Measurements from ENCODE around the gene ZNF212.
"Not testable (repeated sequence)": the region's sequence is repeated elsewhere in the genome, so short reads cannot be mapped to it uniquely, and the experiment has no call there.

The ZNF212 gene

DNA sequence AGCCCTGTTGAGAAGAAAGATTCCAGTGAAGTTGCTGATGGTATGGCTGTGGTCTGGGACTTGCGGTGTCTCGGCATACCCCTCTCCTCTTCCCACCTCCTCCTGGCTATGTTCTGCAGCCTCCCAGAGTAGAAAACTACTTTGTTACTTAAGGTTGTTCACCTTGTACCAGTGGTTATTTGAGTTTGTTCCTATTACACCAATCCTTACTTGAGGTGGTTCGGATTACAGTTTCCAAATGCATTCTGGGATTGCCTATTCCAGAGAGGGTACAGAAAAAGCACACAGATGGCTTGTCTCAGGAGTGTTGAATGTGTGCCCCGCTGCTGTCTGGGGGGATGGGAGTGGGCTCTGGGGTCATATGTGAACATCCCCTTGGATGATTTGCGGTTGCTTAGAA, 15.7 kb downstream of the ZNF212 start:
- no peak for DNase-seq

- DNase-seq, result no peak
Observed at GRCh38 chr7:149256568-149256967, 17.1 kb downstream of the ZNF212 start.

DNA sequence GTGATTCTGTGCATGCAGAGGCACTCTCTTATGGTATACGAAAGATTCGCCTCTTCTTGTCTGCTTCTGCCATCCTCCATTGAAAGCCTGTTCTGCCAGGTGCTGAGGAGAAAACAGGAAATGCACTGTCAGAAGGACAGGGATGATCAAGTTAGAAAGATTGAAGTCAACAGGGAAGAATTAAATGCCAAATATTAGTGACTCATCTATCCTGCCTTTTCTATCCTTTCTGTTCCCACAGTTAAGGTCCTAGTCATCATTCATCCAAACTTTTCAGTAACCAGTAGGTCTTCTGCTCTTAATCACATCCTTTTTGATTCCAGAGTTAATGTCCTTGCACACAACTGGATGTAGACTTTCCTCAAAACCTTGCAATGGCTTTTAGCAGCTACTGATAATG, 17.7 kb downstream of the ZNF212 start:
- no peak for DNase-seq

- DNase-seq, result peak; percentile 31
Observed at GRCh38 chr7:149261316-149261828, 21.9 kb downstream of the ZNF212 start.

GRCh38 chr7:149261829-149262617, 22.6 kb downstream of the ZNF212 start, which contains the start of gene ZNF783:
ZNF783 (plus strand) TSS chr7:149262196; CDS start chr7:149262334, 138 bp downstream.
- peak; percentile 87 for DNase-seq

GRCh38 chr7:149266451-149266850, 27.0 kb downstream of the ZNF212 start:
- DNase-seq, result no peak

DNA sequence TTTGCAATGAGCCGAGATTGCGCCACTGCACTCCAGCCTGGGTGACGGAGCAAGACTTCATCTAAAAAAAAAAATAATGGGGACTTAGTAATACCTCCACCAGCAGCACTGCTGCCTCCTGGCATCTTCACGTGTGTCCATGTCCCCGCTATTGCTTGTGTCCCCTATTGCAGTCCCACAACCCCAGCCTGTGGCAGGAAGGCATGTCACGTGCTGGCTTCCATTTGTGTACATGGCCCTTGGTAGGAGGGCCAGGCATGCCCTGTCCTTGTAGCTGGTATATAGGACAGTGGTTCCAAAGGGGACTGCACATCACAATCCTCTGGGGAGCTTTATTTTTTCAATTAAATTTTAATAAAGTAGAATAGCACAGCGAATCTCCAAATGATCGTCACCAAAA, 28.3 kb downstream of the ZNF212 start:
- no peak for DNase-seq

DNA sequence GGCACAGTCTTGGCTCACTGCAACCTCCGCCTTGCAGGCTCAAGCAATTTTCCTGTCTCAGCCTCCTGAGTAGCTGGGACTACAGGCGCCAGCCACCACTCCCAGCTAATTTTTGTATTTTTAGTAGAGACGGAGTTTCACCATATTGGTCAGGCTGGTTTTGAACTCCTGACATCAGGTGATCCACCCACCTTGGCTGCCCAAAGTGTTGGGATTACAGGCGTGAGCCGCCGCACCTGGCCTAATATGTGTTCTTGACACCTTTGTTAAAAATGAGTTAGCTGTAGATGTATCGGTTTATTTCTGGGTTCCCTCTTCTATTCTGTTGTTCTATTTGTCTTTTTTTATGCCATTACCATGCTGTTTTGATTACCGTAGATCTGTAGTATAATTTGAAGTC, 35.0 kb downstream of the ZNF212 start:
- DNase-seq, result not testable (repeated sequence)

DNA sequence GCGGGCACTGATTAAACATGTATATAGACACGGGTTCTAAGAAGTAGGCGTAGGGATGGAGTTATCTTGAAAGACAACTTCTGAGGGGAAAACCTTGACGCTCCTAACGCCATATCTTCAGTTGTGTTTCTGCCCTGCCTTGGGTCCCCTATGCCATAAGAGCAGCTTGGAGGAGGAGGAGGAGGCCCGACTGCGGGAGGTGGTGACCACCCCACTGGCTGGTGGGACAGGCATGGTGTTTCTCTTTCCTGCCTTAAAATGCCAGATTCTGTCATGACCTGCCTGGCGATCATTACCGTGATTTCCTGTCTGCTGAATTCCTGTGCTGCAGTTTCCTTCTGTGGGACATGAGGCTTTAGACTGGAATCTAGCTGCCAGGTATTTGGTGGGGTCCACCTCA, 38.4 kb downstream of the ZNF212 start:
- DNase-seq, result no peak

GRCh38 chr7:149278396-149278795, 38.9 kb downstream of the ZNF212 start:
- no peak for DNase-seq

DNA sequence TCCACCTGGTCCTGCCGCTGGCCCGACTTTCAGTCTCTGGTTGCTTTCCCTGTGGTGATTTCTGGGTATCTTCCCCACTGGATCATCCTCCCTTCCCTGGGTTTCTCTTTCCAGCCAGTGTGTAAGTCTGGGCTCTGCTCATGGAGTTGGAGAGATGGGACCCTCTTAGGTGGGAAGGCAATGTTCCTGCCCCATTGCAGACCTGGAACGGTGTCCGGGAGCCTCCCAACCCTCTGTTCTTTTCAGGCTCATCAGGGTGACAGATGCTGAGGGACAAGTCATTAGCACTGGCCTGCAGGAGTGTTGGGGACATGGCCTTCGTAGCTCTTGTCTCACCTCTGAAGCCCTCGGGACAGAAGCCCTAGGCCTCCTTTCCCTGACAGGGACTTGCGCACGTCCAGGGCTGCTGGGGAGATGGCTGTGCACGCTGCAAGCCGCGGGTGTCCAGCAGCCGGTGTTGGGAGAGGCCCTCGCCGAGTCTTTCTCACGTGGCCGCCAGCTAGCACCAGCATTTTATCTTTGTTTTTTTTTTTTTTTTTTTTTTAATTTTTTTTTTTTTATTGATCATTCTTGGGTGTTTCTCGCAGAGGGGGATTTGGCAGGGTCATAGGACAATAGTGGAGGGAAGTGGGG, 39.8 kb downstream of the ZNF212 start:
- no peak for DNase-seq

GRCh38 chr7:149280151-149280550, 40.7 kb downstream of the ZNF212 start:
- DNase-seq, result no peak

DNA sequence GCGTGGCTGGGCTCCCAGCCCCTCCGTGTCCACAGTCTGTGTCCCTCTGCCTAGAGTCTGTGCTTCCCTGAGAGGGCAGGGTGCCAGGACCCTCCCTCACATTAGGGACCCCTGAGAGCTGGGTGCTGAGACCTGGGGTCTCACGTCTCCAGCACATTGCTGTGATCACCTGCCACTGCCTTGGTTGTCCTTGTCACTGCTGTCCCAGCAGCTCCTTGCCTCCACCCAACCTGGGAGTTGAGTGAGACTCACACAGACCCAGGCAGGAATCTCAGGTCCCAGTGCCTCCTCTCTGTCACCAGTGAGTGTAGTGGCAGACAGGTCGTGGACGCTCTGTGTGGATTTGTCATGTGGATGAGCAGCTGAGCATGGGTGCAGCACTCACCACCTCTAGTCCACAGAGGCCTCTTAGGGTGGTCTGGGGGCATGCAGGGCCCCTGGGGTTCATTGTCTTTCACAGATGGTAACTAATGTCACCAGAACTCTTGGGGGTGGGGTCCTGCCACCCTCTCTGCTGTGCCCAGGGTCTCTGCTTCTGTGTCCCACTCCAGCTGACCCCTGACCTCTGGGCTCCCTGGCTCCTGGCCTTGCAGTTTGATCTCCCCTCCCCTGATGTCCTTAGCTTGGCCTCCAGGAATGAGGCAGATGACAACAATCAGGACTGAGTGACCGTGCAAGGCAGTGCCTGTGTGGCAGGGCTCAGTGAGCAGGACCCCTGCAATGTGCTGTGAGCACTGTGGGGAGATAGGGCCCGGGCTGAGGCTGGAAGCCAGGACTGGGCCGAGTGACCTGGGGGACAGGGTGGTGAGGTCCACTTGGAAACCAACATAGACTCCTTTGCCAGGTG, 41.4 kb downstream of the ZNF212 start:
- no peak for DNase-seq

GRCh38 chr7:149281508-149282330, 42.3 kb downstream of the ZNF212 start:
- DNase-seq, result no peak

DNA sequence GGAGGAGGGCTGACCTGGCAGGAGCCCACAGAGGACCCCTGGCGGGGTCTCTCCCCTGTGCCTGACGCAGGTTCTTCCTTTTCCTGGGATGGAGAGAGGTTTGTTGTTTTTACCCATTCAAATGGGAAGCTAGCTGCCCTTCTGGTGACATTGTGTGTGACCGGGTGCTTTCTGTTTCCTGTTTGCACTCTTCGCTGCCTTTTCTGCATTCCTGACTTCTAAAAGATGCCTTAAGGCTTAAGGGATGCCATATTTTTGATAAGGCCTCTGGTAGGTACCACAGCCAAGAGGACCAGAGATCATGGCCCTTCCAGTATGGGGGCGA, 42.8 kb downstream of the ZNF212 start:
- DNase-seq, result no peak

GRCh38 chr7:149283321-149283720, 43.9 kb downstream of the ZNF212 start:
- no peak for DNase-seq

GRCh38 chr7:149284343-149284742, 44.9 kb downstream of the ZNF212 start:
- peak; percentile 37 for DNase-seq

DNA sequence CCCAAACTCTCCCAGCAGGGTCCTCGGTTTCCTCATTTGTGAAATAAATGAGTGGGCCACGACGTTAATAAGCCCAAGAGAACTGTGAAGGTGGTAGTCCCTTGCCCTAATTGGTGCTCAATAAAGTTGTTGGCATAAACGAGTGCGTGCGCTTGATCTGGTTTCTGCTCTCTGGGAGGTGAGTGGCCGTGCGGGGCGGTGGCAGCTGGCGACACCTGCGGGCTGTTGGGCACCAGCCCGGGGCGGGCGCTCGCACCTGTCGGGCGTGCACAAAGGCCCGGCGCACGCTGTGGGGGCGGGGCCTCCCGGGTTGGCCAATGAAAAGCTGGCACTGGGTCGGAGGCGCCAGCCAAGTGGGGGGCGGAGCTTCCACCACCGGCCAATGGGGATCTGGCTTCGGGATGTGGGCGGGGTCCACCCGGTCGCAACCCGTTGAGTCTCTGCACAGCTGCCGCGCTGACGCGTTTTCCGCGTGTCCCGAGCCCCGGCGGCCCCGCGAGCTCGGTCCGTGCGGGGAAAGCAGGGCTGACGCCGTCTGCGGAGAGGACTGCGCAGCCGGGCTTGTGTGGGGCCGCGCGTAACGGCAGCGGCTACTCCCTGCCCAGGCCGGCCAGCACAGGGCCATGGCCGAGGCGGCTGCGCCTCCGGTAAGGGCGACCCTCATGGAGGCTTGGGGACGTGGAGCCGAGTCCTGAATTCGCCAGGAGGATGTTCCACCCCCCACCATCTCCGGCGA, 45.6 kb downstream of the ZNF212 start:
- DNase-seq, result peak; percentile 99

DNA sequence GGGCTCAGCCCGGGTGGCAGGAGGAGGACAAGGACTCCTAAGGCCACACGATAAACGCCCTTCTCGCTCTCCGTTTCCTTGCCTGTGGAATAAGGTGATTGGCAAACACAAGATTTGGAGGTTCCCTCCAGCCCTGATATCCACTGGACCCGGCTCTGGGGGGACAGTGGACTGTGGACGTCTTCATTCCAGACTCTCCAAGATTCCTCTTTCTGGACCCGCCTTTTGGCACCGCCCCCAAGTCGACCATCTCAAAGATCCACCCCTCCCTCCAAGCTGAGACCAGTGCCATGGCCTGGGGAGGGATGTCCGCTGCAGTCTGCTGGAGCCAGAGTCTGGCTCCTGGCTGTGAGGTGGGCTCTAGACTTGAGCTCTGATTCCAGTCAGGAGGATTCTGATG, 46.2 kb downstream of the ZNF212 start:
- DNase-seq, result no peak

DNA sequence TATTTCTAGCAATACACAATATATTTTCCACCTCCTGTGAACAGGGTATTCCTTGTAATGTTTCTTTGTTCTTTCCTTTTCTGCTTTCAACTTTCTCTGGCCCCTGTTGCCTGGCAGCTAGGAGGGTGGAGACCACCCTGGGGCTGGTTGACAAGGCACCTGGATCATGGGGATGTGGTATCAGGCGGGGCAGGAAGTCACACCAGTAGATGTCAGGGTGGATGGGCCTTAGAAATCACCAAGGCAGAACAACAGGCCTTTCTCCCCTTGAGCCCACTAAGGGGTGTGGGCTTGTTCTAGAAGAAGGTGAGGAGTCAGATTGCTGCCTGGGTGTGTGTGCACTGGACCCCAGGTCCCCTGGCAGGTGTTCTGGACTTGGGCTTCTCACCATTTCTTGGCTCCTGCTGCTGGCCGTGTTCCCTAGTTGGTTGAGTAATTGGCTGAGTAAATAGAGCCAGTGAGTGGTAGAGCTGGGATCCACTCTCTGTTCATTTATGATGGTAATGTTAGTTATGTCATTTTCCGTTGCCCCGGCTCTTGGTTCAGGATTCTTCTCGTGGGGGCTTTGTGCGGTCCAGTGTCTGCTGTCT, 47.5 kb downstream of the ZNF212 start:
- no peak for DNase-seq

DNA sequence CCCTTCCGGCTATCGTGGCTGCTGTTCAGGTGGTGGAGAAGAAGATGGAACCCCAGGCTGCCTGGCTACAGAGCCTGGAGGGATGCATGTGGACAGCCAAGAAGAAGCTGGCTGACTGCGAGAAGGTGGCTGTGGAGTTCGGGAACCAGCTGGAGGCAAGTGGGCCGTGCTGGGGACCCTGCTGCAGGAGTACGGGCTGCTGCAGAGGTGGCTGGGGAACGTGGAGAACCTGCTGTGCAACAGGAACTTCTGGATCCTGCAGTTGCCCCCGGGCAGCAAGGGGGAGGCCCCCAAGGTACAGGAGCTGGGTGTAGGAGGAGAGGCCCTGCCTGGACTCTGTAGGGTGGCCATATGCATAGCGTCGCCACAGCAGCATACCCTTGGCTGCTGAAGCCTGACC, 48.2 kb downstream of the ZNF212 start:
- no peak for DNase-seq

Data from activated naive CD4-positive, alpha-beta T cell treated with Interleukin-2 at 50 U/mL for 16 hours (primary cell).